Stimulated activated naive CD8-positive, alpha-beta T cell treated with anti-CD3 and anti-CD28 coated beads, Interleukin-15, Interleukin-2, amounts not matched to agents 100 ng/mL and 50 ng/mL, for 24 hours (primary cell): Measurements from ENCODE around the gene TCF4.

Experiments
- H3K27ac Mint-ChIP-seq: one replicate; pipeline ENCODE4 v1.8.0; 2021; ENCODE audit warnings: mild to moderate bottlenecking, mixed read lengths
- H3K27me3 Mint-ChIP-seq: one replicate; pipeline ENCODE4 v1.8.0; 2021; ENCODE audit warnings: mixed read lengths
- H3K36me3 Mint-ChIP-seq: one replicate; pipeline ENCODE4 v1.8.0; 2021; ENCODE audit warnings: low read depth, mixed read lengths
- H3K4me1 Mint-ChIP-seq: one replicate; pipeline ENCODE4 v1.8.0; 2021; ENCODE audit warnings: low read depth, mixed read lengths
- H3K4me3 Mint-ChIP-seq: one replicate; pipeline ENCODE4 v1.8.0; 2021; ENCODE audit warnings: mild to moderate bottlenecking, mixed read lengths
- H3K9me3 Mint-ChIP-seq: one replicate; pipeline ENCODE4 v1.8.0; 2021; ENCODE audit warnings: mixed read lengths

The TCF4 gene

DNA sequence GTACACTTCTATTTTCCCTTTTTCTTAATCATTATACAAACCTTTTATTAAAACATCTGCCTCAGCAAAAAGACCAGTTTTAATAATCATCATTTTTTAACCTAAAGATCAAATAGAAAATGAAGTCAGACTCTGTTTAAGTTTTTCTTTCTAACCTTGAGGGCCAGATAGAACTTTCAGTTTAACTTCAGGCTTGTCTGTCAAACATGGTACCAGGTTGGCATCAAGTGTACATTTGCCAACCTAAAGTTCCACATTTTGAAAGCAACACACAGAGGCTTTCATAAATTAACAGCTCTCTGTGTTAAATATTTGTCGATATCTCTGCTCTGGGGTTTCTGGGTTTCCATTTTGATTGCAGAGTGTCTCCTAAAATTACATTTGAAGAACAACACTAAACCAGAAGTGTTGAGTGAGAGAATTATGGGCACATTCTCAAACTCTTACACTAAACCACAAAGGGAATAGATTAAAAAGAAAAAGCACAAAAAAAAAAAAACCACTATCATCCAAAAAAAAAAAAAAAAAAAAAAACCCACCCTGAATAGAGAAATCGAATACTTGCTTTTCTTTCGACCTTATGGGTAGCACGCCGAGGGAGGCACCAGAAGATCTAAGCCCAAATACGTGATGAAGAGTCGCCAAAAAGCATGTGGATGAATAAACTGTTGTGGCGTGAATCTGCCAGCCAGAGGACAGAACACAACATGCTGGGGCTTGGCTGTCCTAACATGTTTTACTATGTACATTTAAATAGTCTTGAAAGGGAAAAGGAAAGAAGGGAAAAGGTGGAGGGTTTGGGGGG lies 166.2 kb downstream of the TCF4 start:
- Mint-ChIP-seq H3K4me3 (no peak overlapping the region), H3K36me3 (peaks cover 3% of the 10 kb centered on the region), H3K27me3 (peaks cover 6% of the 10 kb centered on the region), H3K27ac (peak overlapping the region; percentile 45), H3K9me3 (no peaks in the 10 kb centered on the region), H3K4me1 (peaks cover 23% of the 10 kb centered on the region)

DNA sequence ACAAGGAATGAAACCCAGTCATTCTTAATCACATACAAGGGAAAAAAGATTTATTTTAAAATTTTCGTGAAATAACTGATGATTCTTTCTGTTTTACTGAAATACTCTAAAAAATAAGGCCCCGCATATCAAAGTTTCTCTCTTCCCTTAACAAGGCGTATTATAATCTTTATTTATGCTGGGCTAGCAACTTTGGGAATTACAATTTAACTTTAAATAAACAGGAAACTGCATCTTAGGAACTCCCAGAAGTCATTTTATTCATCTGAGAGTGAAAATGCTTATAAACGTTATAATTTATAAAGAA lies 166.7 kb downstream of the TCF4 start:
- no peaks in the 10 kb centered on the region for H3K9me3 Mint-ChIP-seq
- H3K27me3 Mint-ChIP-seq = peaks cover 6% of the 10 kb centered on the region
- H3K4me1 Mint-ChIP-seq = peaks cover 23% of the 10 kb centered on the region
- no peak overlapping the region for H3K27ac Mint-ChIP-seq
- no peak overlapping the region for H3K4me3 Mint-ChIP-seq
- H3K36me3 Mint-ChIP-seq = peaks cover 3% of the 10 kb centered on the region

DNA sequence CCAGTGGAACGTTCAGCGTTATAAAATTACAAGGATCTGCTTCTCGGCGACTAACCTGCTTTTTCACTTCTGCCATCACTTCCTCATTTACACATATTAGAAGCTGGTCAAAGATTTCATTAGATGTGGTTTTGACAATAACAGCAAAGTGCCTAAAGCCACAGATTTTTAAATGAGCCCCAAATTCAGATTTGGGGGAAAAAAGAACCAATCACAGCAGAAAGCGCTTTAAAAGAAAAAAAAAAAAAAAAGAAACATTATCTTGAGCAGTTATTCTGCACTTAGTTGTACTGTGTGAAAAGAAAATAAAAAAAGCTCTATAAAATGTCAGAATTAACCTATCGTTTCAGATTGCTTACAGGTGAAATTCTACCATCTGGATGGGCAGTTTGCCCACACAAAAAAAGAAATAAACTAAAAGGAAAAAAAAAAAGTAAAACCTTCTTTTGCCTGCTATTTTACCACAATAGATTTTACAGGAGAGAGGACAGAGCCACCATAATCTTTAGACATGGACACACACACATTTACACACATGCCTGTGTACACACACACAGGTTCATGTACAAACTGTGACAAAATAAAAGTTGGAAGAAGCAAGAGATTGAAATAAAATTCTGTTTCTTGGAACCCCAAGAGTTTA lies 167.2 kb downstream of the TCF4 start:
- Mint-ChIP-seq H3K4me3 (no peak overlapping the region), H3K9me3 (no peaks in the 10 kb centered on the region), H3K27ac (no peak overlapping the region), H3K27me3 (peaks cover 6% of the 10 kb centered on the region), H3K4me1 (peaks cover 23% of the 10 kb centered on the region), H3K36me3 (peaks cover 3% of the 10 kb centered on the region)

DNA sequence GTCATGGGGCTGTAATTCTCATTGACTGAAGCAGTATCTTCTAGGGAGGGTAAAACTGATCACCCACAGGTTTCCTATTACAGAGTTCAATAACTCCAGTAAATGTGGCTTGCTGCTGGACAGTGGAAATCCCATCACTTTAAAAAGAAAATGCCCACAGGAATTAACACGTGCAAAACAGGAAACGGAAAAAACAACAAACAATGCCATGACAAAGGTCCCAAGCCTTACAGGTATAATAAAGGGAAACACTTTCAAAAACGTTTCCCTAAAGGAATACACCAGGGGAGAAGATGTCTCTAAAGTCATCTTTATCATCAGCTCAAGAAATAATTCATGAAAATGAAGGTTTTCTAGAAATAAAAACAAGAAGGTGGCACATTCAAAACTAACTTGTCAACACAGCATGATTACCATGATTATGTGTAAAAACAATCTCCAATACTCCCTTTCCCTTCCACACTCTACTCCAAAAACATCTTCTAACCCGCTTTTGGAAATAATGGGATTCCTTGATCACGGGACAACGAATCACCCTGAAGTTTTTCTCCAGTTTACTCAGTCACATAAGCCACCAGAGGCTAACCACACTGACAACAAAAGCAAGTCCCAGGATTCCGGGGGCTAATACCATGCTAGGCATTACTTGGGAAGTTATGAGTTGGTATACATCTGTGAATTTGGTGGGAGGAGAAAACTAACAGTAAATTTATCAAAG lies 167.9 kb downstream of the TCF4 start:
- peaks cover 3% of the 10 kb centered on the region for H3K36me3 Mint-ChIP-seq
- no peak overlapping the region for H3K4me3 Mint-ChIP-seq
- H3K27ac Mint-ChIP-seq = no peak overlapping the region
- H3K4me1 Mint-ChIP-seq = peaks cover 27% of the 10 kb centered on the region
- H3K27me3 Mint-ChIP-seq = peaks cover 6% of the 10 kb centered on the region
- no peaks in the 10 kb centered on the region for H3K9me3 Mint-ChIP-seq

DNA sequence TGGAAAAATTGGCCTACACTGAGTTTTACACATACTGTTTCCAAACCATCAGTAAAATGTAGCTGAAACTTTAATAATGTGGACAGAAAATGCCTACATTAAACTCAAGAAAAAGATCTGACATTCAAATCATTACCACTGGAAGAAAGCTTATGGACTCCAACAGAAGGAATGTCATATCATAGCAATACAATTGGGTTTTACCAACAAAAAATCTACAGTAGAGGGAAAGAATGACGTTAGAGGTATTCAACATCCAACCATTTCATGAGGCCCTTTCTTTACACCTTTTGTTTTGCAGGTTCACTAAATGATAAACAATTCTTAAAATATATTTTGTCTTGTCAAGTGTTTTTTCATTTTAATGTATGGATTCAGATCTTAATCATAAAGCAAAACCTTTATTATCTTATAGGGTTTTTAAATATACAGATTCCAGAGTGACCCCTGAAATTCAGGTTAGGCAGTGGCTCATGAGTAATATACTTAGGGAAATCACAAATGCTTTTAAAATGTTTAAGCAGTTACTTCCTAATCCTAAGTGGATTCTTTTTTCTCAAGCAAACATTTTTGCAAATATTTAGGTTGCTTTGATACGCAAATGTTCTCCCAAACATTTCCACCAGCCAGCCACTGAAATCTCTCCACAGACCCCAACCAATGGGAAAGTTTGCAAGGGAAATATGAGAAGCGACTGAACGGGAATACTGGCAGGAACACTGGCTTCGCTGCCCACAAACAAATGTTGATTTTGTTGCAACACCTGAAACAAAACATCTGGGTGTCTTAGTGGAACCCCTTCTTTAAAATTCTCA lies 168.7 kb downstream of the TCF4 start:
- Mint-ChIP-seq H3K9me3 (no peaks in the 10 kb centered on the region), H3K36me3 (peaks cover 3% of the 10 kb centered on the region), H3K27me3 (peaks cover 6% of the 10 kb centered on the region), H3K4me1 (peaks cover 29% of the 10 kb centered on the region), H3K4me3 (no peak overlapping the region), H3K27ac (no peak overlapping the region)

DNA sequence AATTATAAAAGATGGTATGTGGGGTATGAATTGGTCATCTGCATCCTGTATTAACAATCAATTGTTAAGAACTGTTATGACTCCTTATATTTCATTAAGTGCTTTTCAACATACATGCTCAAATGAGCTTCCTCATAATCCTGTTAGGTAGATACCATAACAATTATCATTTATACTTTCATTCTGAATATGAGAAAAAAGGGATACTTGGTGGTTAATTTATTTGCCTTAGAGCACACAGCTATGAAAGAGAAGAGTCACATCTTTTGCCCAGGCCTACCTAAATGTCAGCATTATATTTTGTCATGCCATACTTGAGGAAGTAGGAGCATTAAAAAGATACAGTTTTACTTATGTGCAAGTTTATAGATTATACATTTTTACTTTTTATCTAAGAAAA lies 169.6 kb downstream of the TCF4 start:
- H3K36me3 Mint-ChIP-seq = peaks cover 3% of the 10 kb centered on the region
- no peak overlapping the region for H3K4me3 Mint-ChIP-seq
- H3K27me3 Mint-ChIP-seq = peaks cover 6% of the 10 kb centered on the region
- no peak overlapping the region for H3K27ac Mint-ChIP-seq
- H3K4me1 Mint-ChIP-seq = peaks cover 28% of the 10 kb centered on the region
- no peaks in the 10 kb centered on the region for H3K9me3 Mint-ChIP-seq

DNA sequence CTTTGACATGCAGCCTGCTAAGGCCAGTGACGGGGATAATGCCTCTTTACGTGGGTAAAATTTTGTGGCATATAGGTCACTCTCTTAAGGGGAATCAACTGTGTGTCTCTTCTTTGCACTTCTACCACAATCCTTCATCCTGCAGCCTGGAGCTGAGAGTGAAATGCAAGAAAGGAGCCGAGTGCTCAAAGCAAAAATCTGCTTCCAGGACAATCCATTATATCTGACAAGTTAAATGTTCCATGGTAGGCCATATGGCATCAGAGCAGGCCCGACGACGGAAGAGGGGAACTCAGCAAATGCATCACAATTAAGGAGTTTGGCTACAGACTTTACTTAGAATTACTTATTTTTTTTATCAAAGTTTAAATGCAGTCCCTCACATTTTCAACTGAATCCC lies 171.2 kb downstream of the TCF4 start:
- Mint-ChIP-seq H3K4me3 (no peak overlapping the region), H3K36me3 (no peaks in the 10 kb centered on the region), H3K27ac (no peak overlapping the region), H3K4me1 (peaks cover 24% of the 10 kb centered on the region), H3K27me3 (peaks cover 6% of the 10 kb centered on the region), H3K9me3 (no peaks in the 10 kb centered on the region)

DNA sequence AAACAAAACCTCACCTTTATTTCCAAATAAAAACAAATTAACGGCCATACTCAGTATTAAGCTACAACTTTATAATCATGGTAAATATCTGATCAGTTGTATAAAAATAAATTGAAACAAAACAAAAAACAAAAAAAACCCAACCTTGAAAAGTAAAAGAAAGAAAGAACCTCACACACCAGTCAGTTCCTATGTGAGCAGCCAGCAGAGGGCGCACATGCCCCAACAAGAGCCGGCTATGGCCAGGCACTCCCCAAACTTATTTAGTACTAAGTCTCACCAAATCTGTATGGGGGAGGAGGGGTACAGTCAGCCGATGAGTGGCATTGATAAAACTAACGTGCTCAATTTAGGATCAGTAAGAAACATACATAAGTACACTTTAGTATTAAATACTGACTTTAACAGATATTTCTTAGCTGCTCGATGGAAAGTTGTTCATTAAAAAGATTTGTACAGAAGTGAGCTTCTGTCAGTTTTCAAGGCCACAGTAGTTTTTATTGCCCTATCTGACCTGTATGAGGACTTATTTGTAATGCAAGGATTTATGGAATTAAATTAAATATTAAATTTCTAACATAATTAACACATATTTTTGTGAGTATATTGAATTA lies 172.6 kb downstream of the TCF4 start:
- H3K4me1 Mint-ChIP-seq = peaks cover 13% of the 10 kb centered on the region

DNA sequence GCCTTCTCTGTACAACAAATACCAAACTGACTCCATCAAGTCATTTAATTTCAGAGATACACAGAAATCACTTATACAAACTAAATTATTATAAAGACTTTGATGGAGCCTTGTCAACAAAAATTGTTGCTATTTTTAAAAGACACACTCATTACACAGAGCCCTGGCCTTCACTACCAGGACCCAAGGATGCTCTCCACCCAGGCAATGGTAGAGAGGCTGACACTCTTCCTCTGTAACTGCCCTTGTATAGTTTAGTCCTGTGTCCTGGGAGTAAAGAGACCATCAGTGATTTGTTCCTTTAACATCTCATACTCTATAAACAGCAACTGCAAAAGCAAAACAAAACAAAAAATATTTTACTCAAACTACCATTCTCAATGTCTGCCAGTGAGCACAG lies 173.5 kb downstream of the TCF4 start:
- no peak overlapping the region for H3K4me3 Mint-ChIP-seq
- no peaks in the 10 kb centered on the region for H3K27me3 Mint-ChIP-seq
- no peak overlapping the region for H3K27ac Mint-ChIP-seq
- H3K4me1 Mint-ChIP-seq = peaks cover 6% of the 10 kb centered on the region
- H3K9me3 Mint-ChIP-seq = no peaks in the 10 kb centered on the region
- no peaks in the 10 kb centered on the region for H3K36me3 Mint-ChIP-seq

More for the DNA sequence above, 172.6 kb downstream of the TCF4 start:
- Mint-ChIP-seq H3K9me3 (no peaks in the 10 kb centered on the region), H3K27ac (no peak overlapping the region), H3K4me3 (no peak overlapping the region), H3K27me3 (peaks cover 6% of the 10 kb centered on the region), H3K36me3 (no peaks in the 10 kb centered on the region)

DNA sequence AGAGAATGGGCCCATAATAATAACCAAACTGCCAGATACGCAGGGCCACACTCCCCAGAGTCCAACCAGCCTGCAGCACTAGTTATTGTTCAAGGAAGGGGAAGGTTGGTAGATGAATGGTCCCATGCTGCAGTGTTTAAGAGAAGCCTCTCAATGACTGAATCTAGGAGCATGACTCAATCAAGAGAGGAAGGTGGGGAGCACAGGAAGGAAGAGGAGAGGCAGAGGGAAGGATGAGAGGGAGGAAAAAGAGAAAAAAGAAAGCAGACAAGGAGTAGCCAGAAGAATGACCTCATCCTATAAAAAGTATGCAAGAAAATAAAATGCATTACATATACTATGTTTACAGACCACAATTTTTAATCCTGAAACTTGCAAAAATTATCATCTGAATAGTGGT lies 174.5 kb downstream of the TCF4 start:
- Mint-ChIP-seq H3K36me3 (no peaks in the 10 kb centered on the region), H3K4me3 (no peak overlapping the region), H3K27ac (no peak overlapping the region), H3K4me1 (peaks cover 6% of the 10 kb centered on the region), H3K9me3 (no peaks in the 10 kb centered on the region), H3K27me3 (no peaks in the 10 kb centered on the region)

DNA sequence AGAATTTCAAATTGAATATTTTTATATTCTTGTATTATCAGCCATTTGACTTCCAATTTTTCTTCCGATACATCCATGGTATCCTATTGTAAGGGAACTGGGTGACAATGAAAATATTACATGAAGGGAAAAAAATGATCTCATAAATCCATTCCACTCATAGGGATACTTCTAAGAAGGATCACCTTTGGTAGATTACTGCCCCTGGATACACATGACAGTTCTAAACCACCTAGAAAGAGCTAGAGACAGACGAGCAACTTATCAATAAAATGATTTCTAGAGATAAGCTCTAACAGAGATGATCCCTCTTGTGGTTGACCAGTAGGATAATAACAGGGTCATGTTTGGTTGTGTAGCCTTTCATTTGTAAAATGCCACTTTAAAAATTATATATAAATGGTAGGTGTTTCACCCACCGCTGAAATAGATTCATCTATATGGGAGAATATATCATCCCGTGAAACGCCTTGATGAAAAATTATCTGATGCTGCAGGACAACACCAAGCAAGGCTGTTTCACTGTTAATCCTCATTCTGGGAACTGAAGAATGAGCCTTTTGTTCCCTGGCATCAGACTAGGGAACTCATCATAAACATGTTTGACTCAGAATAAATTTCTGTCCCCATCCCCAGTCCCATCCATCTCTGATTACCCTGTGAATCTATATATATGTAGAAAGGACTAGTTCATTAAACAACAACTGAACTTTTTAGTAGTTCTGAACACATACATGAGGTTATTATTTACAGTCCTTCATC lies 180.0 kb downstream of the TCF4 start:
- Mint-ChIP-seq H3K27me3 (no peaks in the 10 kb centered on the region), H3K4me3 (no peak overlapping the region), H3K9me3 (no peaks in the 10 kb centered on the region), H3K4me1 (peaks cover 3% of the 10 kb centered on the region), H3K27ac (no peak overlapping the region), H3K36me3 (no peaks in the 10 kb centered on the region)

DNA sequence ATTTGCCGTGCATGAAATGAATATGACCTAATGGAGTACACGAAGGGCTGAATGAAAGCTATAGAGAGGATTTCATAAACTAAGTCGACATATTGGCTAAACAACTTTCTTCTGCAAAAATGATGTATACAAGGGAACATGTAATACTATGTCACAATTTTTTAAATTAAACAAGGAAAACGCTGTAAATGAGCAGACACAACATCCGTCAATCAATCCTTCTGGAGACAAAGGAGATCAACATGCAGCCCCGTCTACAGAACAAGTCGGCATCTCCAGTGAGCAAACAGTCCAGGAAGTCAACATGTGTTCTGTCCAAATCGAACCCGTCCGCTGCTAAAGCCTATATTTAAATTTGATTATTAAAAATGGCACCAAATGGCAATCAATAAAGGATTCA lies 180.8 kb downstream of the TCF4 start:
- Mint-ChIP-seq H3K9me3 (no peaks in the 10 kb centered on the region), H3K27ac (no peak overlapping the region)

DNA sequence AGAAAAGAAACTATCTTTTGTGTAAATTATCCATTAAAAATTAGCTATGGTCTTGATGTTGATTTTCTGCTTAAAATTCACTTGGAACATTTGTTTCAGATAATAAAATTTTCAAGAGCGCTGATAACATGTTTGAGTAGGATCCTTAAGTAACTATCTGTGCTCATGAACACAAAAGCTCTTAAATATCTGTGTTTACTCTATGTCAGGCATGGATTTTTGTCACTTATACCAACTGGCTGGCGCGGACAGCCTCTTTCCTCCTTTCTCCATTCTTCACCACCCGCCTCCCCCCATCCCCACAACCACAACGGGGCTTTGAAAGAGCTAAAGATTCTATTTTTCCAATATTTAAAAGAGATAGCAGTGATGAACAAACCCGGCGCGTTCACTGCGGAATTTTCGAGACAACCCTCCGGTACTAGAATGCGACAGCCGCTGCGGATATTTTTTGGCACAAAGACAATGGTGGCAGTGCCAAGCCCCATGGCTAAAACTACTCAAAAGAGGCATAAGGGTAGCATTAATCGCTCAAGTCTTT lies 181.5 kb downstream of the TCF4 start:
- Mint-ChIP-seq H3K4me3 (no peak overlapping the region), H3K9me3 (no peaks in the 10 kb centered on the region), H3K27ac (no peak overlapping the region), H3K27me3 (no peaks in the 10 kb centered on the region), H3K36me3 (no peaks in the 10 kb centered on the region), H3K4me1 (peaks cover 3% of the 10 kb centered on the region)

More for the DNA sequence above, 180.8 kb downstream of the TCF4 start:
- peaks cover 3% of the 10 kb centered on the region for H3K4me1 Mint-ChIP-seq
- H3K27me3 Mint-ChIP-seq = no peaks in the 10 kb centered on the region
- H3K36me3 Mint-ChIP-seq = no peaks in the 10 kb centered on the region
- no peak overlapping the region for H3K4me3 Mint-ChIP-seq
